Colon (tissue), 2 donors: ENCODE data around the gene MYLIP.

Source experiments
- FAIRE-seq: peaks from 2 replicates; lab custom pipeline; 2012; peaks lifted over from hg19 to GRCh38; lab: Jason Lieb, UNC
- donor health status: control.
- donor health status: control.

MYLIP gene

DNA sequence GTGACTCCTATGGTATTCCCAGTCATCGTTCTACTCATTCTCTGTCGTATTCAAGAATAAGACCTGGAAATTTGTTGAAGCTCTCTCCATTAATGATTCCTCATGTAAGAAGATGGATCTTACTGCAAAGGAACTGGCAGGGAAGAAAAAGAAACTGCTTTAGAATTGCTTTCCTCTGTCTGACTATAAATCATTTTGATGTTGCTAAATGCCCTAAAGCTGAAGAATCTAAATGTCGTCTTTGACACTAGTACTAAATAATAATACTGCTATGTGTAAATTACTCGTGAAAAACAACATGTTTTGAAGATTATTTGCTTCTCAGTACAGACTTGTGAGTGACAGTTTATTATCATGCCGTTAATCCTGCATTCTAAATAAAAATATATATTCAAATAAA, 20.5 kb upstream of the MYLIP start:
- no peak for FAIRE-seq

DNA sequence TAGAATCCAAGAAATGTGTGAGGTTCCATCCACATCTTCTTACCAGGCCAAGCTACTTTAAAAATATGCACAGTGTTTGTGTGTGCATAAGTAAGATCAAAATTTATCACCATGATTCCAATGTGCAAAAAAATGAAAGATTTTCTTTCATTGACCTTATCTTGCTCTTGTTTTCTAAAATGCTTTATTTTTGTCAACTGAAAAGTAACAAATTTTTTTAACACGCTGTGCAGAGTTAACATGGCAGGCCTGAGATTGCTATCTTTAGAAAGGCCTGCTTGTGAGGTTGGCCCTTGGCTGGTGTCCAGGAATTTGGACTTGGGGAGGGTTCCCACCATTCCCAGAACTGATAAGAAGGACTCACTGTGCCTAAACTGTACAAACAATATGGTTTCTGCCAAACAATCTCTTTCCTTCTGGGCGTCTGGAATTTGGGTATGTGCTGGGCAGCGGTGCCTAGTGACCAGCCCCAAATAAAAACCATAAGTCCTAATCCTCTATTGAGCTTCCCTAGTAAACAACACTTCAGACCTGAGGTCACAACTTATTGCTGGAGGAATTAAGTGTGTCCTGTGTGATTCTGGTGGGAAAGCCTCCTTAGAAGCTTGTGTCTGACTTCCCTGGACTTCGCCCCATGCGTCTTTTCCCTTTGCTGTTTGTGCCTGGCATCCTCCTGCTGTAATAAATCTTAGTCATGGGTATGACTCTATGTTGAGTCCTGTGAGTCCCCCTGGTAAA, 19.8 kb upstream of the MYLIP start:
- no peak for FAIRE-seq

GRCh38 chr6:16109659-16110305, 19.1 kb upstream of the MYLIP start:
- FAIRE-seq = no peak

- no peak for FAIRE-seq
Observed at GRCh38 chr6:16118825-16119224, 10.1 kb upstream of the MYLIP start.

DNA sequence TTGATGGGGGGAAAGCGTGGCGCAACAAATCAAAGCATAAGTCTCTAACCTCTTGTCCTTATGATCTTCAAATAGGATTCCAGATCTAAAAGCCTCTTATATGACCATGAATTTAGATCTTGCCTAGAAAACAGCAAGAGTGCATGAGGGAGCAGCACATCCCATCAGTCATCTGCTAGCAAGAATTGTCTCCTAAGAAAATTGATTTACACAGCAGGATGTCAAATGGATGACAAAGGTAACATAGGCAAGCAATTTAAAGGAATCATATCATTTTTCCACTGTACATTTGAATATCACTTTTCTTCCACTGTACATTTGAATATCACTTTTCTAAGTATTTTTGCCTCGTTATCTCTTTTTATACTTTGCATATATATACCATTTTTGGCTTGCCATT, 7.5 kb upstream of the MYLIP start:
- no peak for FAIRE-seq

GRCh38 chr6:16122197-16122596, 6.7 kb upstream of the MYLIP start:
- no peak for FAIRE-seq

GRCh38 chr6:16124198-16125180, 4.4 kb upstream of the MYLIP start:
- FAIRE-seq = no peak

GRCh38 chr6:16126056-16126455, 2.8 kb upstream of the MYLIP start:
- FAIRE-seq = no peak

DNA sequence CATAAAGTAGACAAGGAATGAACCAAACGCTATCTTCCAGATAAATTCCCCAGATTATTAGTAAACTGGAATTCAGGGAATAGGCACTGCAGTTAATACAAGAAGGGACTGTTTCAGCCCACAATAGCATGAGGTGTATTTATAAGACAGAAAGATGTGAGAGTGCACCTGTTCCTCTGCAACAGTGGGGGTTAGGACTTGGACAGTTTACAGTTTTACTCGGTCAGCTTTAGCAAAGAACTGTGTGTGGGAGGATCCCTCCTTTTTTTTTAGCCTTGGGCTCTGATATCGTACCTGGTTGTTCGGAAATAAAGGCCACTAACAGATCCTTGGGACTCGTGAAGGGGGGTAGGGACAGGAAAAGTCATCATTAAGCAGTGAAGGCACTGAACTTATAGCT, 2.0 kb upstream of the MYLIP start:
- FAIRE-seq = no peak

- no peak for FAIRE-seq
Observed at GRCh38 chr6:16127471-16127870, 1.4 kb upstream of the MYLIP start.

DNA sequence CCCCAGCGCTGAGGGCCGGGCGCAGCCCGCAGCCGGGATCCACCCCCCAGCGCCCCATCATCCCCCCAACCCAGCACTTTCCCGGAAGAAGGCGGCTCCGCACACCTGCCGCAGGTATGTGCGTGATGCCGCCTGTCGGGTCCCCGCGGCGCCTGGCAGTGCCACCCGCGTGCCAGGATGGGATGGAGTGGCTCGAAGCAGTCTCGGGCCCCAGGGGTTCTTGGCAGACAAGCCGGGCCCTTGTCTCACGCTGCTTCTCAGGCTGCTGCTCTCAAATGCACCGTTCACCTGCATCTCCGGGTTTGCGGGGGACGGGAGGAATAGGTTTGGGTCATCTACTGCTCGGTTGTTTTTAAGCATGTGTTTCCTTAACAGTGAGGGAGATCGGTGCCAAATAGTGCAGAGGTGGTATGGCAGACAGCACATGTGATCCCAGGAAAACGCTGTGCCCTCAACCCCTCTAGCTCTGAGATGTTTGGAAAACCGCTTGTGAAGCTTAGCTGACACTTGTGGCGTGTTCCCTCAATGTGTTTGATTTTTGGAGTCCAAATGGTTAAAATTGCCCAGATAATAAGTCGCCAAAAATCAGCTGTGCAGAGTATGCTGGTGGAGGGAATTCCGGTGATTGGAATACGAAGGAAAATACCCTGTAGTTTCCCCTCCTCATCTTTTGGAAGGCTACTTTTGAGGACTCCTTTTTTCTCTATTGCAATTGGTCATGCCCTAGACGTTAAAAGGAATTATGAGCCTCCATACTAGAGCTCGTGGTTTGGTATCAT, 926 bp downstream of the MYLIP start:
- no peak for FAIRE-seq

GRCh38 chr6:16130437-16130891, 1.6 kb downstream of the MYLIP start:
- no peak for FAIRE-seq

GRCh38 chr6:16130932-16131387, 2.1 kb downstream of the MYLIP start:
- peak; percentile 88 for FAIRE-seq

DNA sequence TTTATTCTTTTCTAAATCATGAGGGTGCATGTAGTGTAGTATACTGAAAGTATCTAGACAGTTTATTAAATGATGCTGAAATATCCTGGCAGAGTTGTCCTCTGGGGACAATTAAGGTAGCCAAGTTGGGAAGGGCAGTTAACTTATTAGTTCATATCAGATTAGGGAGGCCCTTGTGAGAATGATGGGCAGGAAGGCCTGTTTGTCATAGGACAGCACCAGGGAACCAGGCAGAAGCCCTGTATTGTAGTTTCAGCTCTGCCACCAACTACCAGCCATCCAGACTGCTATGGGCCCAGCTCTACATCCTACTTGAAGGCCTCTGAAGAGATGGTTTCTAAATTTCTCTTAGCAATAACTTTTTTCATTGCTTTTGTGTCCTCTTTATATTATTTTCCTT, 4.0 kb downstream of the MYLIP start:
- FAIRE-seq = no peak

- FAIRE-seq = no peak
Observed at GRCh38 chr6:16134430-16134829, 5.5 kb downstream of the MYLIP start.

GRCh38 chr6:16135066-16135465, 6.2 kb downstream of the MYLIP start:
- FAIRE-seq = no peak

DNA sequence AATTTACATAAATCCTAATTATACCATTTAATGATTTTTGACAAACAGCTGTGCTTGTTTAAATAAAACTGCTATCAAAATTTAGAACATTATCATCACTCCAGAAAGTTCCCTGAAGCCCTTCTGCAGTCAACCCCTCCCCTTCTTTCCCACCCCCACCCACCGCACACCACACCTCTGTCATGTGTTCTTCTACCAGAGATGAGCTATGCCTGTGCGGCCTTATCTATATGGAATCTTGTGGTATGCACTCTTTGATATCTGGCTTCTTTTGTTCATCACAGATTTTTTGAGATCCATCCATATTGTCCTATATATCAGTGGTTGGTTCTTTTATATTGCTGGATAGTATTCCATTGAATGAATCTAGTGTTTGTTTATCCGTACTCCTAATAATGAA, 7.2 kb downstream of the MYLIP start:
- no peak for FAIRE-seq

GRCh38 chr6:16136621-16137450, 8.0 kb downstream of the MYLIP start:
- peak; percentile 21 for FAIRE-seq

- peak; percentile 57 for FAIRE-seq
Observed at GRCh38 chr6:16137451-16137801, 8.5 kb downstream of the MYLIP start.

DNA sequence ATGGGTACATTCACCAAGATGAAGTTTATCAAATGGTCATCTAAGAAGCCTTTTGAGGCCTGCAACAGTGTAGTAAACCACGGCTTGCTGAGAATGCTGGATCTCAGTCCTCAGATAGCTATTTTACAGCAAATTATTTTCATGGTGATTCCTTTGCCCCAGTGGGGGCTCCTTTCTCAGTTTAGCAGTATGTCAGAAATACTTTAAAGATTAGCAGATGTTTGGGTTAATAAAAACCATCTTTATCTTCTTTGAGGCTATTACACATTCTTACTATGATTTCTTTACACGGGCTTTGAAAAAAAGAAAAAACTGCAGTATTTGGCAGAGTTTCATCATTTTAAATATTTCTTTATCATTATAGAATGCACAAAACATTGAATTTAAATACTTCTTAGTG, 10.7 kb downstream of the MYLIP start:
- FAIRE-seq = no peak

DNA sequence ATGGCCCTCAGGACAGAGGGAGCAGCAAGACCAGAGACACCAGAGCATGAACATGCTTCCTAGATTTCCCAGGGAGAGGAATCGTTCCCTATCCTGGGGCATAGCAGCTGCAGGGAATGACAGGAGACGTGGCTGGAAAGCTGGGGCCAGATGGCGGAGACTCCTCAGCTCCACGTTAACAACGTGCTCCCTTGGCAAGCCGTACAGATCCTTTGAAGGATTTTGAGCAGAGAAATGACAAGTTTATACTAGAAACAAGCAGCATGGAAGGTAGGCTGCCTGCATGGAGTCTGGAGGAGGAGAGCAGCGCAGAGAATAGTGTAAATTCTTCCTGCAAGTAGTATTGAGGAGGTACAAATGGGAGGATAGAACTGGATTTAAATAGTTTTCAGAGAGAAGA, 11.7 kb downstream of the MYLIP start:
- FAIRE-seq = no peak
